K562 (cell line): ENCODE results near the gene OSBPL3. TPM values are rescaled to one million over a fixed set of nuclear protein-coding genes. Genes with fewer than 3 reads are reported as not detected.

Experiments used
- ATAC-seq: fragments of 200-7000 bp; cut with Tn5 transposase; 3 replicates; pipeline ENCODE4 v1.9.1; 2020; ENCODE audit warnings: moderate library complexity
- BruUV-seq: library from RNA; stranded (reverse); fragments of 400-500 nt; replicated peaks from 2 replicates; lab custom pipeline; 2021; lab: Mats Ljungman, UMichigan
- CTCF ChIA-PET: fragments of 300-600 bp; formaldehyde crosslinking; extraction: SDS; loops from one replicate; lab custom pipeline; 2021; ENCODE audit warnings: low intra/inter-chr PET ratio; lab: Yijun Ruan, JAX
- POLR2A ChIA-PET: fragments of 300-600, 350-650 bp; sonication (Branson Sonifier 250); formaldehyde crosslinking; extraction: SDS; loops from one replicate; lab custom pipeline; 2021; ENCODE audit warnings: antibody characterized with exemption, inconsistent platforms; lab: Yijun Ruan, JAX
- DNase-seq, 4 experiments: peaks; one replicate each; pipeline versions ENCODE4 v3.0.0 to v3.0.0-alpha.2; 2011 to 2018; ENCODE audit warnings: low spot score in 3 of 4, mixed read lengths in 3 of 4; ENCODE audit errors: extremely low read depth in 1 of 4
- FAIRE-seq: peaks from 2 replicates; lab custom pipeline; 2011; peaks lifted over from hg19 to GRCh38; lab: Jason Lieb, UNC
- H2AFZ ChIP-seq: 2 replicates; pipeline ENCODE4 v1.6.0; 2011; ENCODE audit warnings: low read depth, low read length, control low read depth, inconsistent platforms
- H3K27ac ChIP-seq: fragments of 200-600 bp; 3 replicates; pipeline ENCODE4 v1.8.0; 2011; ENCODE audit warnings: low read depth, mild to moderate bottlenecking, control low read depth, inconsistent platforms, low read length, moderate library complexity, mixed read lengths; ENCODE audit errors: extremely low read depth
- H3K27me3 ChIP-seq, 2 experiments: fragments of 300-600 bp in 1 of 2; 2 replicates in 1 of 2; 3 replicates in 1 of 2; pipeline versions ENCODE4 v1.6.0 to v1.8.0; 2011; ENCODE audit warnings: inconsistent platforms in 2 of 2, low read length in 2 of 2, mild to moderate bottlenecking in 1 of 2, mixed read lengths in 1 of 2, moderate library complexity in 1 of 2; ENCODE audit not compliant: control insufficient read depth in 2 of 2, insufficient read depth in 2 of 2
- H3K36me3 ChIP-seq: fragments of 300-600 bp; 3 replicates; pipeline ENCODE4 v1.8.0; 2011; ENCODE audit warnings: mild to moderate bottlenecking, low read length, inconsistent platforms; ENCODE audit not compliant: control insufficient read depth, insufficient read depth
- H3K4me1 ChIP-seq, 2 experiments: fragments of 200-600 bp in 1 of 2; replicated peaks in 1 of 2; 2 replicates in 1 of 2; 3 replicates in 1 of 2; pipeline versions ENCODE4 v1.5.1 to v1.8.0; 2011; ENCODE audit warnings: inconsistent platforms in 2 of 2, low read length in 2 of 2, mild to moderate bottlenecking in 1 of 2, mixed read lengths in 1 of 2, moderate library complexity in 1 of 2; ENCODE audit not compliant: control insufficient read depth in 2 of 2, insufficient read depth in 2 of 2
- H3K4me2 ChIP-seq: 2 replicates; pipeline ENCODE4 v1.6.1; 2011; ENCODE audit warnings: low read length, control low read depth, inconsistent platforms, mixed read lengths; ENCODE audit not compliant: insufficient read depth
- H3K4me3 ChIP-seq: fragments of 200-600 bp; sonication (generic), shearing (Covaris generic); 2 replicates; pipeline ENCODE4 v1.5.1; 2016; ENCODE audit warnings: control low read depth, inconsistent platforms
- H3K79me2 ChIP-seq: fragments of 200-600 bp; 3 replicates; pipeline ENCODE4 v1.8.0; 2011; ENCODE audit warnings: low read length, inconsistent platforms; ENCODE audit not compliant: control insufficient read depth, insufficient read depth
- H3K9ac ChIP-seq, 2 experiments: 2 replicates each; pipeline versions ENCODE4 v1.6.0 to v1.6.1; 2011; ENCODE audit warnings: low read depth in 2 of 2, low read length in 2 of 2, control low read depth in 1 of 2, inconsistent platforms in 1 of 2, mild to moderate bottlenecking in 1 of 2, mixed read lengths in 1 of 2; ENCODE audit not compliant: insufficient read depth in 1 of 2
- H3K9me1 ChIP-seq: one replicate; pipeline ENCODE4 v1.6.0; 2011; ENCODE audit warnings: inconsistent platforms, mild to moderate bottlenecking, low read length, moderate library complexity; ENCODE audit not compliant: control insufficient read depth, insufficient read depth
- H3K9me3 ChIP-seq: replicated peaks from 2 replicates; pipeline ENCODE4 v1.5.1; 2011; ENCODE audit warnings: low read depth, low read length, inconsistent platforms; ENCODE audit not compliant: control insufficient read depth, insufficient read depth
- H4K20me1 ChIP-seq: replicated peaks from 2 replicates; pipeline ENCODE4 v1.6.1; 2011; ENCODE audit warnings: low read length, inconsistent platforms, mixed read lengths; ENCODE audit not compliant: control insufficient read depth, insufficient read depth
- MEIS2 ChIP-seq: fragments of 450-650 bp; IDR thresholded peaks from 2 replicates; pipeline ENCODE4 v1.6.1; 2014; ENCODE audit warnings: mild to moderate bottlenecking; ENCODE audit not compliant: partially characterized antibody
- MNT ChIP-seq, 2 experiments: fragments of 450-650 bp; conservative IDR thresholded peaks; 2 replicates each; pipeline ENCODE4 v1.6.1; 2017; ENCODE audit warnings: mild to moderate bottlenecking in 2 of 2, moderate library complexity in 2 of 2
- USF1 ChIP-seq: sonication (generic); formaldehyde crosslinking; IDR thresholded peaks from 2 replicates; pipeline ENCODE4 v1.9.0; 2022; ENCODE audit warnings: mild to moderate bottlenecking, missing genetic modification reagents
- USF2 ChIP-seq: sonication (generic); formaldehyde crosslinking; IDR thresholded peaks from 2 replicates; pipeline ENCODE4 v1.5.0; 2020; ENCODE audit warnings: missing genetic modification reagents
- ZHX1 ChIP-seq: fragments of 150-350 bp; conservative IDR thresholded peaks from 2 replicates; pipeline ENCODE4 v1.6.1; 2014; ENCODE audit warnings: low read length
- ZNF24 ChIP-seq: fragments of 450-650 bp; IDR thresholded peaks from 2 replicates; pipeline ENCODE4 v1.6.1; 2016
- ZNF639 ChIP-seq, 2 experiments: fragments of 200-800 bp in 1 of 2; sonication (Bioruptor generic) in 1 of 2; sonication (generic) in 1 of 2; formaldehyde crosslinking in 1 of 2; IDR thresholded peaks in 1 of 2; conservative IDR thresholded peaks in 1 of 2; 2 replicates each; pipeline versions ENCODE4 v1.5.0 to v1.6.1; 2016 to 2020; ENCODE audit warnings: missing compliant biosample characterization in 1 of 2, missing genetic modification characterization in 1 of 2, missing genetic modification reagents in 1 of 2
- WGBS: fragments of 100-300 bp; shearing (Covaris generic); methylation state at CpG from one replicate; pipeline ENCODE4 v1.1.6; 2016; ENCODE audit warnings: low coverage, mixed read lengths; ENCODE audit not compliant: insufficient coverage; ENCODE audit errors: missing lambda C conversion rate; 5-methylcytosine and 5-hydroxymethylcytosine counted together
- in situ Hi-C: fragments of 300-500 bp; cut with MboI; formaldehyde crosslinking; loops from 4 replicates; pipeline ENCODE4 v1.15.0; 2018; ENCODE audit warnings: inconsistent platforms, mixed read lengths
- intact Hi-C: fragments of 100-400 bp; cut with micrococcal nuclease; formaldehyde crosslinking; loops from 2 replicates; pipeline ENCODE4 v1.14.2; 2022
- polyA plus RNA-seq, 8 experiments: library from polyadenylated mRNA; depleted of rRNA in 4 of 8; stranded (reverse) in 5 of 8; unstranded in 3 of 8; fragments of >200 nt; fragmentation: Nextera tagmentation in 2 of 8; fragmentation: Illumina TruSeq in 1 of 8; extraction: Ambion mirVana in 2 of 8; extraction: Trizol in 1 of 8; gene quantifications; 2 replicates each; pipeline versions ENCODE4 v1.2.1 to v1.2.3, GENCODE V29; 2011 to 2014; ENCODE audit warnings: inconsistent platforms in 1 of 8, missing spikeins in 1 of 8
- total RNA-seq, 7 experiments: library from RNA; depleted of rRNA in 6 of 7; stranded (reverse); fragments of >200 nt in 6 of 7; fragmentation: Illumina TruSeq in 2 of 7; extraction: Trizol in 2 of 7; gene quantifications; 2 replicates each; pipeline versions ENCODE4 v1.2.1 to v1.2.3, GENCODE V29; 2011 to 2021; ENCODE audit warnings: low replicate concordance in 1 of 7
- TF ChIP-seq, protein P1 (sequence below): fragments of 450-650 bp; IDR thresholded peaks from 2 replicates; pipeline ENCODE4 v1.6.1; 2016

Gene OSBPL3
- total and polyA plus RNA-seq, 9 of the 15 experiments (the other 6 are each of a cell fraction or from before 2014, with no cell fraction given) = 4.8 to 37.2 (median 26.5) TPM

DNA sequence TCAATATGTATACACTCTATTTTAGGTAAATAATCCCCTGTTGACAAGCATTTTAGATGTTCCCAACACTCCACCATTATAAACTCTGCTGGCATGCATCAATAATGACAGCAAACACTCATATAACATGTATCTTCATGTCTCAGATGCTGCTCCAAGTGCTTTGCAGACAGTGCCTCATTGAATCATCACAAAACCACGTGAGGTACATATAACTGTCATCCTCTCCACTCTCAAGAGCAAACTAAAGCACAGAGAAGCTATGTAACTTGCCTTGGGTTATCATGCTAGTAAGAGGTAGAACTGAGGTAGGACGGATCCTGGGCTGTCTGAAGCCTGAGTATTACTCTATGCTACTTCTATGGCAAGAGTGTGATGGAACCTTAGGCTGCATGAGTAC, 150.2 kb downstream of the OSBPL3 start:
- Histone ChIP-seq H3K9ac (no peak overlapping the region), H3K9me1 (peaks cover 3% of the 10 kb centered on the region), H4K20me1 (no peaks in the 10 kb centered on the region), H3K27me3 (no peaks in the 10 kb centered on the region), H2AFZ (no peak overlapping the region), H3K27ac (no peak overlapping the region), H3K79me2 (no peaks in the 10 kb centered on the region)
- intact Hi-C loops = no loop called here
- POLR2A ChIA-PET = interaction anchor here (1.2 kb wide), 1 partner anchor 12 kb away, joined by 3 read pairs; no protein-coding TSS in a partner anchor
- FAIRE-seq (no peak), DNase-seq (peak in 1 of 4 experiments; percentile 28)
- 45% methylated on average over 2 of the region's 2 CpGs for WGBS
- CTCF ChIA-PET = no interaction called here
- BruUV-seq = no TSS peak
- TF ChIP-seq USF2 (CRISPR knock-in tag) = peak; percentile 21; the same call in 1 of the 2 replicates
- TF ChIP-seq, protein P1, sequence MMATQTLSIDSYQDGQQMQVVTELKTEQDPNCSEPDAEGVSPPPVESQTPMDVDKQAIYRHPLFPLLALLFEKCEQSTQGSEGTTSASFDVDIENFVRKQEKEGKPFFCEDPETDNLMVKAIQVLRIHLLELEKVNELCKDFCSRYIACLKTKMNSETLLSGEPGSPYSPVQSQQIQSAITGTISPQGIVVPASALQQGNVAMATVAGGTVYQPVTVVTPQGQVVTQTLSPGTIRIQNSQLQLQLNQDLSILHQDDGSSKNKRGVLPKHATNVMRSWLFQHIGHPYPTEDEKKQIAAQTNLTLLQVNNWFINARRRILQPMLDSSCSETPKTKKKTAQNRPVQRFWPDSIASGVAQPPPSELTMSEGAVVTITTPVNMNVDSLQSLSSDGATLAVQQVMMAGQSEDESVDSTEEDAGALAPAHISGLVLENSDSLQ = peak; percentile 23; the same call in 1 of the 2 replicates
- TF ChIP-seq MNT (conservative IDR thresholded peaks at IDR 0.05) = 0 out of 4 replicates have a peak, but pooled peaks of 1 of the 2 experiments have one; percentile 13
- TF ChIP-seq ZNF24 = no peak
- no peak for TF ChIP-seq ZHX1
- peak; percentile 67 for TF ChIP-seq USF1 (CRISPR knock-in tag)
- peak; percentile 37 for TF ChIP-seq MEIS2
- TF ChIP-seq ZNF639 (CRISPR knock-in tag; conservative IDR thresholded peaks at IDR 0.05 in 1 of 2, IDR thresholded peaks at IDR 0.05 in 1 of 2) = no peak
- TF ChIP-seq, all 486 proteins: peak for 5
- Histone ChIP-seq H3K4me1 (peaks cover 19 to 57% of the 10 kb centered on the region in 2 experiments), H3K9me3 (no peaks in the 10 kb centered on the region), H3K36me3 (peaks cover 55% of the 10 kb centered on the region), H3K4me3 (no peak overlapping the region), H3K4me2 (peak overlapping the region; percentile 47; the same call in 1 of the 2 replicates)
- ATAC-seq = peak; percentile 15
- in situ Hi-C loops = no loop called here
